ENCODE data around the gene B4GALT2. TPM values are rescaled to one million over a fixed set of nuclear protein-coding genes. Genes with fewer than 3 reads are reported as not detected.

Gene B4GALT2
- total RNA-seq, 1 experiment from 2014 or later, result 70.9 TPM

DNA sequence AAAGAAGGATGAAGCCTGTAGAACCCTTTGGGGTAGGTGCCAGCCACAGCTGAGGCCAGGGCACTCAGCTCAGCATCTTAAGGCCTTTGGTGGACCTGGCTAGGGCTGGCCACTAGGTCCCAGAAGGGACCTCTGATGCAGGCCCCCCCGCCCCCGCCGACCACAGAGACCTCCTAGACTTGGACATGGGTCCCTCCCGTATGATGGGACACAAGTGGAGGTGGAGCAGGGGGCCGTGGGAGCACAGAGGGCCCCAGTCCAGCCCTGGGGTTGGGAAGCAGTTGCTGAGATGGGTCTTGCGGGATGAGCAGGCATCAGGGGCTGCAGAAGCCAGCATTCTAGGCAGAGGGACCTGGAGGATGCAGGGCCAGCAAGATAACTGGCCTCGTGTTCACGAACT lies 3.2 kb downstream of the B4GALT2 start:
- Mint-ChIP-seq H3K4me1 (peaks cover 20 to 23% of the 10 kb centered on the region in 2 experiments), H3K4me3 (no peak overlapping the region), H3K27me3 (ENCODE audit: low read depth) (no peaks in the 10 kb centered on the region), H3K9me3 (no peaks in the 10 kb centered on the region; a peak in 1 of 5 replicates), H3K36me3 (ENCODE audit: insufficient read depth in 1 of 3, low read depth in 3 of 3) (peaks cover 21 to 60% (median 58%) of the 10 kb centered on the region in 3 experiments; a peak in 6 of 7 replicates), H3K27ac (no peak overlapping the region)
- Histone ChIP-seq H4K5ac (ENCODE audit: insufficient read length, low read depth, low read length) (no peak overlapping the region), H3K9me3 (ENCODE audit: control insufficient read depth, low read depth, low read length) (no peaks in the 10 kb centered on the region), H3K23me2 (ENCODE audit: insufficient read length, low read depth, low read length, poor library complexity, severe bottlenecking) (peaks cover 10% of the 10 kb centered on the region), H3K18ac (ENCODE audit: insufficient read length, low read depth, low read length) (no peak overlapping the region), H4K8ac (replicated peaks; ENCODE audit: insufficient read length, low read depth, low read length) (no peak overlapping the region), H3K14ac (ENCODE audit: insufficient read depth, low read length) (no peak overlapping the region), H3K23ac (ENCODE audit: insufficient read length, low read depth, low read length) (no peak overlapping the region), H2BK15ac (ENCODE audit: low read depth, low read length) (no peak overlapping the region), H3T11ph (ENCODE audit: low read length) (no peak overlapping the region), H3K4ac (ENCODE audit: low read depth, low read length) (no peak overlapping the region), H3K27me3 (ENCODE audit: insufficient read depth, low read length) (no peaks in the 10 kb centered on the region), H2BK12ac (ENCODE audit: insufficient read length, low read depth, low read length) (no peak overlapping the region), H3K27ac (ENCODE audit: insufficient read length, low read depth, low read length) (no peak overlapping the region), H2BK20ac (ENCODE audit: low read depth, low read length, poor library complexity, severe bottlenecking) (no peak overlapping the region), H3K79me2 (ENCODE audit: insufficient read depth, low read length) (no peaks in the 10 kb centered on the region; the same call in 1 of the 2 replicates), H4K20me1 (ENCODE audit: control insufficient read depth, insufficient read depth, insufficient read length) (no peaks in the 10 kb centered on the region), H3K4me1 (ENCODE audit: insufficient read depth, low read length) (peaks cover 3% of the 10 kb centered on the region; the same call in 1 of the 2 replicates), H2BK5ac (ENCODE audit: insufficient read length, low read length) (no peak overlapping the region), H3K9ac (ENCODE audit: extremely low read depth, insufficient read length, low read length) (no peak overlapping the region), H3K4me2 (ENCODE audit: insufficient read depth, insufficient read length, low read length) (no peak overlapping the region), H3K56ac (ENCODE audit: insufficient read length, low read depth, low read length) (no peak overlapping the region), H2BK120ac (ENCODE audit: low read depth, low read length, poor library complexity, severe bottlenecking) (no peak overlapping the region), H2AK5ac (ENCODE audit: insufficient read length, low read length) (no peak overlapping the region), H4K91ac (ENCODE audit: insufficient read length, low read depth, low read length) (no peak overlapping the region), H3K79me1 (ENCODE audit: insufficient read depth, low read depth, low read length, poor library complexity, severe bottlenecking) (no peaks in the 10 kb centered on the region), H2AFZ (ENCODE audit: low read length) (no peak overlapping the region)
- no CpG with 5 or more reads among the region's 8 CpGs for WGBS (ENCODE audit: extremely low coverage, insufficient read length, low lambda C conversion rate)
- no peak for DNase-seq
- no peak for TF ChIP-seq CTCF (conservative IDR thresholded peaks at IDR 0.05)
